ENCODE results near the gene STK32C. TPM values are rescaled to one million over a fixed set of nuclear protein-coding genes. Genes with fewer than 3 reads are reported as not detected.

Gene STK32C
- total and polyA plus RNA-seq, 2 donors (not counting 1 experiment from before 2014, with no cell fraction given) = 9.9 to 16.8 TPM

DNA sequence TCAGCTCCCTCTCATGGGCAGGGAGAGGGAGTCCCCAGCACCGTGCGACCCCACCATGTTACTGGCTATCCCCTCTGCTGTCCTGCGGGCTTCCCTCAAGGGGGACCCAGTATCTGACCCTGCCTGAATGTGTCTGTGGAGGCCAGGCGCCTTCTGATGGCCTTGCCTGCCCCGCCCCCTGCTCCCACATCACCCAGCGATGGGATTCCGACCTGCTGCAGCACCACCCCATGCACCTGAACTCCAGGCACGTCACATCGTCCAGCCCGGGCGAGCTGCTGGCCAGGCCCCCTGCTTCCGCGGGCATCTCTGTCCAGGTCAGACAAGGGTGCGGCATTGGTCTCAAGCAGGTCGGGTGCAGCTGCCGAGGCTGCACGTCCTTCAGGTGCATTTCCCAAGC lies 43.2 kb upstream of the STK32C start:
- 97% methylated on average over 17 of the region's 17 CpGs for WGBS (ENCODE audit: insufficient coverage)
- H3K9ac ChIP-seq (ENCODE audit: low read length) = no peak overlapping the region

DNA sequence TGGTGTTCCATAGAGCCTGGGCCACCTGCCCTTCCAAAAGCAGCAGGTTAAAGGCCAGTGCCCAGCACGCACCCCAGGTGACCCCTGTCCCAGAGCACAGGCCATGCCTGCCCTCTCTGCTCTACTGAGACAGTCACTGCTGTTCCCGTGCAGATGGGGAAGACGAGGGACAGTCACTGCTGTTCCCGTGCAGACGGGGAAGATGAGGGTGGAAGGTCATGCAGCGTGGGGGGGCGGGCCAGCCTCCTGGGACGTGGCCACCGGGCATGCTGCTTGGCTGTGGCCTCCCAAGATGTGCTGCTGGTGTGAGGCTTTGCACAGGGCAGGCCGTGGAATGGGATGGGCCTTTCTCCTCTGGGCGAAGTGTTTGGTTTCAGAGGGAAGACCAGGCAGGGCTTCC lies 42.6 kb upstream of the STK32C start:
- intact Hi-C loops (cut with micrococcal nuclease) = no loop called here
- Histone ChIP-seq H3K9ac (ENCODE audit: low read length) (no peak overlapping the region), H3K4me1 (ENCODE audit: control insufficient read depth in 2 of 2, insufficient read depth in 2 of 2, low read length in 2 of 2) (peaks cover 0 to 7% of the 10 kb centered on the region in 2 donors), H3K27ac (ENCODE audit: low read length in 2 of 2) (no peak overlapping the region), H3K4me2 (replicated peaks; ENCODE audit: low read depth, low read length, poor library complexity, severe bottlenecking) (no peak overlapping the region), H3K4me3 (ENCODE audit: control extremely low read depth in 1 of 5, extremely low read depth in 1 of 5, insufficient read depth in 1 of 5, low read depth in 2 of 5, low read length in 4 of 5) (no peak overlapping the region), H3K79me2 (ENCODE audit: control insufficient read depth, insufficient read depth, low read length) (no peaks in the 10 kb centered on the region), H3K27me3 (replicated peaks in 1 of 4; ENCODE audit: control extremely low read depth in 1 of 4, control insufficient read depth in 3 of 4, insufficient read depth in 4 of 4, low read length in 3 of 4) (no peaks in the 10 kb centered on the region), H3K36me3 (replicated peaks in 1 of 2; ENCODE audit: control extremely low read depth in 1 of 2, control insufficient read depth in 1 of 2, extremely low read depth in 1 of 2, insufficient read depth in 2 of 2, low read length in 1 of 2) (peaks cover 0 to 4% of the 10 kb centered on the region in 2 experiments), H2AFZ (ENCODE audit: insufficient read depth, low read depth, low read length, poor library complexity, severe bottlenecking) (no peak overlapping the region), H4K20me1 (ENCODE audit: control insufficient read depth, insufficient read depth, low read length, poor library complexity, severe bottlenecking) (no peaks in the 10 kb centered on the region), H3K9me3 (ENCODE audit: control extremely low read depth in 1 of 3, control insufficient read depth in 2 of 3, insufficient read depth in 1 of 3, low read length in 2 of 3) (peaks cover 0 to 3% (median 0%) of the 10 kb centered on the region in 3 donors)
- TF ChIP-seq EZH2 (IDR thresholded peaks at IDR 0.05; ENCODE audit: borderline replicate concordance, insufficient read depth, low read depth, low read length, poor library complexity, severe bottlenecking) = no peak
- TF ChIP-seq, protein P1, sequence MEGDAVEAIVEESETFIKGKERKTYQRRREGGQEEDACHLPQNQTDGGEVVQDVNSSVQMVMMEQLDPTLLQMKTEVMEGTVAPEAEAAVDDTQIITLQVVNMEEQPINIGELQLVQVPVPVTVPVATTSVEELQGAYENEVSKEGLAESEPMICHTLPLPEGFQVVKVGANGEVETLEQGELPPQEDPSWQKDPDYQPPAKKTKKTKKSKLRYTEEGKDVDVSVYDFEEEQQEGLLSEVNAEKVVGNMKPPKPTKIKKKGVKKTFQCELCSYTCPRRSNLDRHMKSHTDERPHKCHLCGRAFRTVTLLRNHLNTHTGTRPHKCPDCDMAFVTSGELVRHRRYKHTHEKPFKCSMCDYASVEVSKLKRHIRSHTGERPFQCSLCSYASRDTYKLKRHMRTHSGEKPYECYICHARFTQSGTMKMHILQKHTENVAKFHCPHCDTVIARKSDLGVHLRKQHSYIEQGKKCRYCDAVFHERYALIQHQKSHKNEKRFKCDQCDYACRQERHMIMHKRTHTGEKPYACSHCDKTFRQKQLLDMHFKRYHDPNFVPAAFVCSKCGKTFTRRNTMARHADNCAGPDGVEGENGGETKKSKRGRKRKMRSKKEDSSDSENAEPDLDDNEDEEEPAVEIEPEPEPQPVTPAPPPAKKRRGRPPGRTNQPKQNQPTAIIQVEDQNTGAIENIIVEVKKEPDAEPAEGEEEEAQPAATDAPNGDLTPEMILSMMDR (IDR thresholded peaks at IDR 0.05) = no peak
- Mint-ChIP-seq H3K9me3 (ENCODE audit: insufficient read depth) (no peaks in the 10 kb centered on the region), H3K4me1 (peaks cover 12% of the 10 kb centered on the region), H3K27ac (no peak overlapping the region), H3K4me3 (no peak overlapping the region), H3K27me3 (no peaks in the 10 kb centered on the region)
- CTCF ChIA-PET = interaction anchor here (1.1 to 1.4 kb wide), 2 partner anchors 11 to 12 kb away, joined by 3 read pairs; no protein-coding TSS in a partner anchor
- DNase-seq (no peak), ATAC-seq (ENCODE audit: low read depth) (no peak)
- POLR2A ChIA-PET = no interaction called here
- WGBS (ENCODE audit: insufficient coverage) = 94% methylated on average over 11 of the region's 11 CpGs

More for the DNA sequence above, 43.2 kb upstream of the STK32C start:
- Mint-ChIP-seq H3K4me3 (no peak overlapping the region), H3K9me3 (ENCODE audit: insufficient read depth) (no peaks in the 10 kb centered on the region), H3K27ac (no peak overlapping the region), H3K4me1 (peaks cover 12% of the 10 kb centered on the region), H3K27me3 (no peaks in the 10 kb centered on the region)
- Histone ChIP-seq H3K4me2 (replicated peaks; ENCODE audit: low read depth, low read length, poor library complexity, severe bottlenecking) (no peak overlapping the region), H3K4me1 (ENCODE audit: control insufficient read depth in 2 of 2, insufficient read depth in 2 of 2, low read length in 2 of 2) (peaks cover 0 to 7% of the 10 kb centered on the region in 2 donors), H3K27me3 (replicated peaks in 1 of 4; ENCODE audit: control extremely low read depth in 1 of 4, control insufficient read depth in 3 of 4, insufficient read depth in 4 of 4, low read length in 3 of 4) (no peaks in the 10 kb centered on the region), H3K79me2 (ENCODE audit: control insufficient read depth, insufficient read depth, low read length) (no peaks in the 10 kb centered on the region), H3K27ac (ENCODE audit: low read length in 2 of 2) (no peak overlapping the region), H3K4me3 (ENCODE audit: control extremely low read depth in 1 of 5, extremely low read depth in 1 of 5, insufficient read depth in 1 of 5, low read depth in 2 of 5, low read length in 4 of 5) (no peak overlapping the region), H3K36me3 (replicated peaks in 1 of 2; ENCODE audit: control extremely low read depth in 1 of 2, control insufficient read depth in 1 of 2, extremely low read depth in 1 of 2, insufficient read depth in 2 of 2, low read length in 1 of 2) (peaks cover 0 to 4% of the 10 kb centered on the region in 2 experiments), H3K9me3 (ENCODE audit: control extremely low read depth in 1 of 3, control insufficient read depth in 2 of 3, insufficient read depth in 1 of 3, low read length in 2 of 3) (peaks cover 0 to 3% (median 0%) of the 10 kb centered on the region in 3 donors), H4K20me1 (ENCODE audit: control insufficient read depth, insufficient read depth, low read length, poor library complexity, severe bottlenecking) (no peaks in the 10 kb centered on the region), H2AFZ (ENCODE audit: insufficient read depth, low read depth, low read length, poor library complexity, severe bottlenecking) (no peak overlapping the region)
- ATAC-seq (ENCODE audit: low read depth) = no peak
- no peak for TF ChIP-seq EZH2 (IDR thresholded peaks at IDR 0.05; ENCODE audit: borderline replicate concordance, insufficient read depth, low read depth, low read length, poor library complexity, severe bottlenecking)
- TF ChIP-seq, protein P1 (IDR thresholded peaks at IDR 0.05) = no peak
- CTCF ChIA-PET = interaction anchor here (0.9 to 3.0 kb wide), 2 partner anchors 8 to 127 kb away, joined by 3 to 21 read pairs; no protein-coding TSS in a partner anchor
- DNase-seq = no peak
- intact Hi-C loops (cut with micrococcal nuclease) = no loop called here
- POLR2A ChIA-PET = no interaction called here

All from B cell (primary cell).